NB4 (cell line): Measurements from ENCODE around the gene XCR1.

Experiments used
- DNase-seq: peaks from one replicate; pipeline ENCODE4 v3.0.0; 2010; ENCODE audit warnings: low read depth
- H3K4me3 ChIP-seq: one replicate; pipeline ENCODE4 v1.5.1; 2011; ENCODE audit warnings: mild to moderate bottlenecking, low read depth, low read length, moderate library complexity
- MAX ChIP-seq: IDR thresholded peaks from 2 replicates; pipeline ENCODE4 v1.6.1; 2011; ENCODE audit warnings: low read depth, low read length
- MYC ChIP-seq: IDR thresholded peaks from 2 replicates; pipeline ENCODE4 v1.6.1; 2011; ENCODE audit warnings: low read depth, low read length
- POLR2A ChIP-seq: IDR thresholded peaks from 2 replicates; pipeline ENCODE4 v1.6.1; 2011; ENCODE audit warnings: mild to moderate bottlenecking; ENCODE audit not compliant: insufficient read length; ENCODE audit errors: extremely low read depth
- TF ChIP-seq, protein P1 (sequence below): IDR thresholded peaks from one replicate; pipeline ENCODE4 v1.5.1; 2012; ENCODE audit warnings: low read depth, low read length

XCR1 gene

DNA sequence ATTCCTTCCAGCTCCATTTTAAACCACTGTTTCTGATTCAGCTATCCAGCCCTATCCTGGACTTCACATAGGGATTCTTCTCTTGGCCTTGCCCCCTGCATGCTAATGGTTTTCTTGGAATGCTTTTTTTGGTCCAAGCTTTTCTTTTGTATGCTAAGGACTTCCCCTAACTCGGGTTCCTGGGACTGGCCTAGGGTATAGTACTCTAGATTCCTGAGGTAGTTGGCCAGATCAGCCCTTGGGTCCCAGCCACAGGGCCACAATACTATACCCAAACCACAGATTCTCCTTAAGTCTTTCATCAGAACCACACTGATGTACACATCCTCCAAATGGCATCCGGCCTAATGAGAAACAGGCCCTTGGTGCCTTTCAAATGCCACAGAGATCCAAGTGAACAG lies 34.5 kb downstream of the XCR1 start:
- no peak overlapping the region for H3K4me3 ChIP-seq

DNA sequence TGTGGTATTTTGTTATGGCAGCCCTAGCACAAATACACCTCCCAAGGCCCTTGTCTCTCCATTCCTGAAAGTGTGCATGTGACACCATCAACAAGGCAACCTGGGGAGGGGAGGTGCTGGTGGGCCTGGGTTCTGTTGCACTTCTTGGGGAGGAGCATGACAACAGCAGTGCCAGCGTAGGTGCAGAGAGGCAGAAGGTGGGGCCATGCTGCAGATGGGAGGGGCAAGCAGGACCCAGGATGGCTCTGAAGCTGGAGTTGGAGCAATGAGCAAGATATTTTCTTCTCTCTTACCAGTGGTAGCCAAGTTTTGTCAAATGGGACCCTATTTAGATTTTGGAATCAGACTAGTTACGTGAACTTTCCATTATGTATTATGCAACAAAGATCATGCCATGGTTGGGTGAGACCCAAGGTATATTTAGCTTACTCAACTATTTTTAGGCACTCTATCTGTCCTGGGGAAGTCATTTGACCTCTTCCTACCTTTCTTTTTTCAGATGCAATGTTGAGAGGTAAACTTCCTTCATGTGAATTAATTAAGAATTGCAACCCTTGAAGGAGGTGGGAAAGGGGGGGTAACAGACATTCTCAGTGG lies 35.1 kb downstream of the XCR1 start:
- no peak overlapping the region for H3K4me3 ChIP-seq
- no peak for DNase-seq
- TF ChIP-seq MYC (no peak), POLR2A (no peak), MAX (no peak)
- TF ChIP-seq, protein P1, sequence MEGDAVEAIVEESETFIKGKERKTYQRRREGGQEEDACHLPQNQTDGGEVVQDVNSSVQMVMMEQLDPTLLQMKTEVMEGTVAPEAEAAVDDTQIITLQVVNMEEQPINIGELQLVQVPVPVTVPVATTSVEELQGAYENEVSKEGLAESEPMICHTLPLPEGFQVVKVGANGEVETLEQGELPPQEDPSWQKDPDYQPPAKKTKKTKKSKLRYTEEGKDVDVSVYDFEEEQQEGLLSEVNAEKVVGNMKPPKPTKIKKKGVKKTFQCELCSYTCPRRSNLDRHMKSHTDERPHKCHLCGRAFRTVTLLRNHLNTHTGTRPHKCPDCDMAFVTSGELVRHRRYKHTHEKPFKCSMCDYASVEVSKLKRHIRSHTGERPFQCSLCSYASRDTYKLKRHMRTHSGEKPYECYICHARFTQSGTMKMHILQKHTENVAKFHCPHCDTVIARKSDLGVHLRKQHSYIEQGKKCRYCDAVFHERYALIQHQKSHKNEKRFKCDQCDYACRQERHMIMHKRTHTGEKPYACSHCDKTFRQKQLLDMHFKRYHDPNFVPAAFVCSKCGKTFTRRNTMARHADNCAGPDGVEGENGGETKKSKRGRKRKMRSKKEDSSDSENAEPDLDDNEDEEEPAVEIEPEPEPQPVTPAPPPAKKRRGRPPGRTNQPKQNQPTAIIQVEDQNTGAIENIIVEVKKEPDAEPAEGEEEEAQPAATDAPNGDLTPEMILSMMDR = no peak

More for the DNA sequence above, 34.5 kb downstream of the XCR1 start:
- TF ChIP-seq, protein P1 = no peak
- TF ChIP-seq POLR2A (no peak), MAX (no peak), MYC (no peak)
- DNase-seq = peak; percentile 19

DNA sequence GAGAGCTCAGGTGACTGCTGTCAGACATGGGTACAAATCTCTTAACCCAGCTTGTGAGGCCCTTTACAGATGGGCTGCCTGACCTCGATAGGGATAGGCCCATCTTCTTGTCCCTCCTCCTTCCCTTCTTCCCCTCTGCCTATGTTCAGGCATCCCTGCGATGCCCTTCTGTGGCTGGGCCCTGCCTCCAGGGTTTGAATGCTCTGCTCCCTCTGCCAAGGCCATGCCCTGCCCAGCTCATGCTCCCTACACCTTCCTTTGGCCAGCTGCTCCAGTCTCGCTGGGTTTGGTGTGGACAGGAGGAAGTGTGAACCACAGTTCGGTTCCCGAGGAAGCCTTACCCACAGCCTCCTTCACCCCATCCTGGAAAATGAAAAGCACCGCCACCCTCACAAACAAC lies 35.9 kb downstream of the XCR1 start:
- no peak for DNase-seq
- no peak for TF ChIP-seq MAX
- no peak for TF ChIP-seq POLR2A
- TF ChIP-seq, protein P1 = no peak
- no peak for TF ChIP-seq MYC
- no peak overlapping the region for H3K4me3 ChIP-seq

GRCh38 chr3:45990181-45990580 lies 37.1 kb downstream of the XCR1 start:
- H3K4me3 ChIP-seq = no peak overlapping the region
- DNase-seq = no peak
- TF ChIP-seq, protein P1 = no peak
- TF ChIP-seq MYC = no peak
- TF ChIP-seq POLR2A = no peak
- TF ChIP-seq MAX = no peak

DNA sequence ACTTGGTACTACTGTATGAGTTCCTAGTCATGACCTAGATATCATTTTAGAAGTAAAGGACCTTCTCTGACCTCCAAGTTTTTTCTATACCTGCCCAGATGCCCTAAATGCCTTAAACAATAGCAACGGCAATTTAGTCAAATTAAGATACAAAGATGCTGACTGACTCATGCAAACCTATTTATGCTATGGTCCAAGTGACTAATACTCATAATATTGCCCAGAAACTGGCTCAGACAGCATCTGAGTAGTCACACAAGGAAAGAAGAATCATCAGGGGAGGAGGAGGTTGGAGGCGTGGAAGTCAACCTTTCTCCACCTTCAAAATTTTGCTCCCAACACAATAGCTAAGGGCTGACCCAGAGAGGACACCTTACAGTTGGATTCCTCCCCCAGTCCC lies 38.5 kb downstream of the XCR1 start:
- peak; percentile 25 for DNase-seq

More for the DNA sequence above, 38.5 kb downstream of the XCR1 start:
- no peak for TF ChIP-seq MAX
- no peak for TF ChIP-seq POLR2A
- TF ChIP-seq MYC = no peak
- TF ChIP-seq, protein P1 = no peak
- H3K4me3 ChIP-seq = no peak overlapping the region
